GM18870 (cell line): Measurements from ENCODE around the gene CLSTN3.

Experiments used
- ATAC-seq: cut with Tn5 transposase; IDR thresholded peaks from one replicate; pipeline ENCODE4 v1.9.1; 2021; ENCODE audit warnings: moderate library complexity; ENCODE audit not compliant: unreplicated experiment

CLSTN3 gene

GRCh38 chr12:7129872-7130691 lies at the start of gene CLSTN3:
CLSTN3 (plus strand) TSS chr12:7130371; CDS start chr12:7130649, 278 bp downstream.
- no peak for ATAC-seq

- ATAC-seq = no peak
These were observed 49.1 kb upstream of the CLSTN3 start for GRCh38 chr12:7081037-7081436.

GRCh38 chr12:7083125-7083524 lies 47.0 kb upstream of the CLSTN3 start:
- no peak for ATAC-seq

- no peak for ATAC-seq
These were observed 40.8 kb upstream of the CLSTN3 start for GRCh38 chr12:7089196-7089871.

- no peak for ATAC-seq
These were observed 39.8 kb upstream of the CLSTN3 start for GRCh38 chr12:7090222-7090998.

- ATAC-seq = no peak
These were observed 39.0 kb upstream of the CLSTN3 start for GRCh38 chr12:7091171-7091570.

- ATAC-seq = no peak
These were observed 38.4 kb upstream of the CLSTN3 start for GRCh38 chr12:7091660-7092228.

- no peak for ATAC-seq
These were observed 37.8 kb upstream of the CLSTN3 start, which contains the start of gene C1R for GRCh38 chr12:7092229-7092985. C1R (minus strand) TSS chr12:7092445; CDS start chr12:7092388, 57 bp downstream.

GRCh38 chr12:7092986-7093460 lies 37.1 kb upstream of the CLSTN3 start:
- no peak for ATAC-seq

- ATAC-seq = no peak
These were observed 36.7 kb upstream of the CLSTN3 start for GRCh38 chr12:7093486-7093885.

GRCh38 chr12:7093892-7094291 lies 36.3 kb upstream of the CLSTN3 start:
- no peak for ATAC-seq

GRCh38 chr12:7096006-7096932 lies 33.9 kb upstream of the CLSTN3 start:
- ATAC-seq = no peak

- ATAC-seq = no peak
These were observed 33.2 kb upstream of the CLSTN3 start for GRCh38 chr12:7096979-7097378.

GRCh38 chr12:7099290-7099996 lies 30.7 kb upstream of the CLSTN3 start:
- ATAC-seq = no peak

- no peak for ATAC-seq
These were observed 29.9 kb upstream of the CLSTN3 start for GRCh38 chr12:7100239-7100638.

- ATAC-seq = no peak
These were observed 29.0 kb upstream of the CLSTN3 start for GRCh38 chr12:7101047-7101693.

- ATAC-seq = no peak
These were observed 28.5 kb upstream of the CLSTN3 start for GRCh38 chr12:7101694-7102131.

GRCh38 chr12:7102582-7102981 lies 27.6 kb upstream of the CLSTN3 start:
- no peak for ATAC-seq
